A673 (cell line): Measurements from ENCODE around the gene RAB2B. TPM values are rescaled to one million over a fixed set of nuclear protein-coding genes. Genes with fewer than 3 reads are reported as not detected.

Experiments used
- BruUV-seq: library from RNA; stranded (reverse); fragments of 400-500 nt; replicated peaks from 2 replicates; lab custom pipeline; 2021; lab: Mats Ljungman, UMichigan
- CTCF ChIA-PET: fragments of 300-600 bp; sonication (Branson Sonifier 250); formaldehyde crosslinking; loops from one replicate; lab custom pipeline; 2022; ENCODE audit warnings: antibody characterized with exemption; lab: Charles Lee
- POLR2A ChIA-PET: fragments of 300-600 bp; sonication (Branson Sonifier 250); formaldehyde crosslinking; loops from one replicate; lab custom pipeline; 2022; ENCODE audit warnings: antibody characterized with exemption; ENCODE audit not compliant: low non-redundant PET; lab: Charles Lee
- DNase-seq: peaks from one replicate; pipeline ENCODE4 v3.0.0-alpha.2; 2015; ENCODE audit warnings: low spot score
- H3K27ac ChIP-seq: fragments of 200-600 bp; sonication (generic); 2 replicates; pipeline ENCODE4 v1.5.1; 2016; ENCODE audit warnings: mixed run types, low read depth, mild to moderate bottlenecking, mixed read lengths, antibody characterized with exemption, low read length; ENCODE audit not compliant: poor library complexity, severe bottlenecking
- H3K27me3 ChIP-seq: fragments of 200-600 bp; sonication (generic); replicated peaks from 2 replicates; pipeline ENCODE4 v1.6.1; 2017; ENCODE audit warnings: mixed run types, low read depth, mild to moderate bottlenecking, mixed read lengths, antibody characterized with exemption, low read length; ENCODE audit not compliant: insufficient read depth, poor library complexity
- H3K36me3 ChIP-seq: fragments of 200-600 bp; sonication (generic); 2 replicates; pipeline ENCODE4 v1.6.1; 2016; ENCODE audit warnings: mixed run types, mild to moderate bottlenecking, mixed read lengths, antibody characterized with exemption, low read length; ENCODE audit not compliant: insufficient read depth, poor library complexity, severe bottlenecking
- H3K4me1 ChIP-seq: fragments of 200-600 bp; sonication (generic); 2 replicates; pipeline ENCODE4 v1.6.1; 2017; ENCODE audit warnings: mixed run types, mild to moderate bottlenecking, mixed read lengths, antibody characterized with exemption, low read length; ENCODE audit not compliant: insufficient read depth, poor library complexity, severe bottlenecking
- H3K4me3 ChIP-seq: fragments of 200-600 bp; sonication (generic); 2 replicates; pipeline ENCODE4 v1.5.1; 2016; ENCODE audit warnings: low read depth, mixed run types, mild to moderate bottlenecking, mixed read lengths, low read length; ENCODE audit not compliant: poor library complexity, severe bottlenecking
- H3K9me3 ChIP-seq: fragments of 200-600 bp; sonication (generic); 2 replicates; pipeline ENCODE4 v1.6.1; 2016; ENCODE audit warnings: mixed run types, low read depth, mild to moderate bottlenecking, mixed read lengths, antibody characterized with exemption, low read length; ENCODE audit not compliant: poor library complexity, severe bottlenecking
- EZH2 ChIP-seq: fragments of 200-600 bp; sonication (generic); IDR thresholded peaks from 2 replicates; pipeline ENCODE4 v1.6.1; 2017; ENCODE audit warnings: borderline replicate concordance, low read depth, mild to moderate bottlenecking, mixed read lengths, antibody characterized with exemption, low read length; ENCODE audit not compliant: poor library complexity, severe bottlenecking
- intact Hi-C: fragments of 100-400 bp; cut with micrococcal nuclease; formaldehyde crosslinking; loops from one replicate; pipeline ENCODE4 v1.10.0; 2022; ENCODE audit not compliant: unreplicated experiment
- total RNA-seq: library from RNA; stranded (reverse); gene quantifications from 2 replicates; pipeline ENCODE4 v1.2.3, GENCODE V29; 2021
- TF ChIP-seq, protein P1 (sequence below): fragments of 300-800, 200-600 bp; sonication (generic); conservative IDR thresholded peaks from 2 replicates; pipeline ENCODE4 v1.5.1; 2017; ENCODE audit warnings: low read depth, mild to moderate bottlenecking, antibody characterized with exemption, low read length, moderate library complexity, mixed read lengths

Gene RAB2B
- total RNA-seq, 1 experiment from 2014 or later: 37.1 TPM

GRCh38 chr14:21510735-21511657, 34.2 kb upstream of the RAB2B start, which contains the start of gene METTL3:
METTL3 (minus strand) TSS chr14:21511340; CDS start chr14:21511223, 117 bp downstream.
- Histone ChIP-seq H3K36me3 (peaks cover 22% of the 10 kb centered on the region), H3K4me3 (peak within 1 kb of the TSS; percentile 88), H3K9me3 (no peaks in the 10 kb centered on the region), H3K27ac (peak within 1 kb of the TSS; percentile 85), H3K4me1 (peaks cover 4% of the 10 kb centered on the region), H3K27me3 (no peaks in the 10 kb centered on the region)
- intact Hi-C loops: no loop called here
- ChIA-PET POLR2A (interaction anchor here (0.5 to 0.7 kb wide), 3 partner anchors 9 to 44 kb away, joined by 9 to 22 read pairs (median 10); no protein-coding TSS in a partner anchor), CTCF (interaction anchor here (1.0 kb wide), 1 partner anchor 12 kb away, joined by 4 read pairs; no protein-coding TSS in a partner anchor)
- TF ChIP-seq, protein P1, sequence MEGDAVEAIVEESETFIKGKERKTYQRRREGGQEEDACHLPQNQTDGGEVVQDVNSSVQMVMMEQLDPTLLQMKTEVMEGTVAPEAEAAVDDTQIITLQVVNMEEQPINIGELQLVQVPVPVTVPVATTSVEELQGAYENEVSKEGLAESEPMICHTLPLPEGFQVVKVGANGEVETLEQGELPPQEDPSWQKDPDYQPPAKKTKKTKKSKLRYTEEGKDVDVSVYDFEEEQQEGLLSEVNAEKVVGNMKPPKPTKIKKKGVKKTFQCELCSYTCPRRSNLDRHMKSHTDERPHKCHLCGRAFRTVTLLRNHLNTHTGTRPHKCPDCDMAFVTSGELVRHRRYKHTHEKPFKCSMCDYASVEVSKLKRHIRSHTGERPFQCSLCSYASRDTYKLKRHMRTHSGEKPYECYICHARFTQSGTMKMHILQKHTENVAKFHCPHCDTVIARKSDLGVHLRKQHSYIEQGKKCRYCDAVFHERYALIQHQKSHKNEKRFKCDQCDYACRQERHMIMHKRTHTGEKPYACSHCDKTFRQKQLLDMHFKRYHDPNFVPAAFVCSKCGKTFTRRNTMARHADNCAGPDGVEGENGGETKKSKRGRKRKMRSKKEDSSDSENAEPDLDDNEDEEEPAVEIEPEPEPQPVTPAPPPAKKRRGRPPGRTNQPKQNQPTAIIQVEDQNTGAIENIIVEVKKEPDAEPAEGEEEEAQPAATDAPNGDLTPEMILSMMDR: no peak
- no peak for TF ChIP-seq EZH2
- TSS peak; percentile 60 for BruUV-seq
- DNase-seq: peak; percentile 99

DNA sequence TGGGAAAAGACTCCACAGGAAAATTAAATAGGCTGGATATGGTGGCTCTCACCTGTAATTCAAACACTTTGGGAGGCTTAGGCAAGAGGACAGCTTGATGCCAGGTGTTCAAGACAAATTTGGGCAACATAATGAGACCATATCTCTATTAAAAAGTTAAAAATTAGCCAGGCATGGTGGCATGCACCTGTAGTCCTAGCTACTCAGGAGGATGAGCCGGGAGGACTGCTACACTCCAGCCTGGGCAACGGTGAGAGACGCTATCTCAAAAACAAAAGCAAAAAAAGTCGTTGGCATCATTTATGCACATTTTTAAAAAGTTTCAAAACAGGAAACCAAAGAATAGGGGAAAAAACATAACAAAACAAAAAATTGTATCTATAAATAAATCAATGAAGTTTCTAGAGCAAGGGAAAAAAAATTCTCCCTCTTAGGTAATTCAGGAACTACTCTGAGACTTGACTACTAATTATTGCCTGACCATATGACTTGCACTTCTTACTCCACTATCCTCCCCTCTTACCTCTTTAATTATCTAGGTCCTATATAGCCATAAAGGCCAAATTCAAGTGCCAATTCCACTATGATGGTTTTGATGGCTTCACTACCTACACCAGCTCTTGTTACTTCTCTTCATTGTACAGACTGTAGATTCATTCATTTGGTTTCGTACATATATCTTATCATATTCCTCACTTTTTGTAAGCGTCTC, 32.8 kb upstream of the RAB2B start:
- Histone ChIP-seq H3K36me3 (peaks cover 22% of the 10 kb centered on the region), H3K9me3 (no peaks in the 10 kb centered on the region), H3K27me3 (no peaks in the 10 kb centered on the region), H3K27ac (peak overlapping the region; percentile 85), H3K4me1 (peaks cover 4% of the 10 kb centered on the region), H3K4me3 (peak overlapping the region; percentile 88)
- BruUV-seq: no TSS peak
- no peak for DNase-seq
- intact Hi-C loops: no loop called here
- TF ChIP-seq, protein P1: no peak
- POLR2A ChIA-PET: interaction anchor here (1.1 kb wide), 1 partner anchor 16 kb away, joined by 5 read pairs; the partner anchor contains the start of gene SALL2
- CTCF ChIA-PET: no interaction called here

- BruUV-seq: no TSS peak
- TF ChIP-seq EZH2: no peak
- TF ChIP-seq, protein P1: no peak
- peaks cover 50% of the 10 kb centered on the region for H3K36me3 ChIP-seq
- H3K4me3 ChIP-seq: no peak overlapping the region
- H3K4me1 ChIP-seq: peaks cover 4% of the 10 kb centered on the region
- H3K27ac ChIP-seq: no peak overlapping the region
- H3K9me3 ChIP-seq: no peaks in the 10 kb centered on the region
- intact Hi-C loops: no loop called here
- no peaks in the 10 kb centered on the region for H3K27me3 ChIP-seq
- ChIA-PET POLR2A (no interaction called here), CTCF (no interaction called here)
- DNase-seq: no peak
These were observed 29.8 kb upstream of the RAB2B start for GRCh38 chr14:21506557-21506956.
